ENCODE results near the gene TMEM120B. TPM values are rescaled to one million over a fixed set of nuclear protein-coding genes. Genes with fewer than 3 reads are reported as not detected.
A peak's percentile ranks its signal among the peaks of the same experiment; 100 is the strongest.

TMEM120B gene
- total RNA-seq, 3 donors from 2014 or later: 5.4 to 8.2 (median 6.1) TPM

GRCh38 chr12:121794534-121795033 lies 82.0 kb downstream of the TMEM120B start:
- Histone ChIP-seq H3K4me3 (peak overlapping the region; percentile 11 to 73 (median 53)), H3K4me1 (peaks cover 14 to 38% of the 10 kb centered on the region in 2 donors), H3K27ac (peak overlapping the region; percentile 75 to 87), H3K36me3 (no peaks in the 10 kb centered on the region), H3K9me3 (no peaks in the 10 kb centered on the region), H3K27me3 (no peaks in the 10 kb centered on the region)
- TF ChIP-seq POLR2A (IDR thresholded peaks at IDR 0.05): no peak
- no peak for TF ChIP-seq CTCF (IDR thresholded peaks at IDR 0.05)
- TF ChIP-seq POLR2AphosphoS5 (IDR thresholded peaks at IDR 0.05): no peak
- no peak for DNase-seq (ENCODE audit: low spot score in 2 of 2)
- intact Hi-C loops (cut with DNase I; ENCODE audit: low total_unique reads): loop anchor here (1.0 to 5.0 kb wide), 3 partner anchors 18 to 513 kb away; partner anchors contain the start of gene BCL7A

GRCh38 chr12:121795034-121795968 lies 82.7 kb downstream of the TMEM120B start:
- intact Hi-C loops (cut with DNase I; ENCODE audit: low total_unique reads): loop anchor here (1.0 to 5.0 kb wide), 2 partner anchors 17 to 227 kb away; partner anchors contain the start of gene BCL7A
- peak overlapping the region in 2 of 3 donors; percentile 11 to 73 for H3K4me3 ChIP-seq
- no peaks in the 10 kb centered on the region for H3K9me3 ChIP-seq
- DNase-seq (ENCODE audit: low spot score in 2 of 2): peak; percentile 80 to 92
- TF ChIP-seq POLR2A (IDR thresholded peaks at IDR 0.05) (no peak), CTCF (IDR thresholded peaks at IDR 0.05) (peak; percentile 94 to 97 (median 97)), POLR2AphosphoS5 (IDR thresholded peaks at IDR 0.05) (peak; percentile 36 to 47 (median 45))
- peak overlapping the region; percentile 87 to 100 for H3K27ac ChIP-seq
- no peaks in the 10 kb centered on the region for H3K36me3 ChIP-seq
- peaks cover 14 to 38% of the 10 kb centered on the region in 2 donors for H3K4me1 ChIP-seq
- no peaks in the 10 kb centered on the region for H3K27me3 ChIP-seq

- intact Hi-C loops (cut with DNase I; ENCODE audit: low total_unique reads): loop anchor here (5.0 kb wide), 1 partner anchor 225 kb away; the partner anchor contains the start of gene BCL7A
- Histone ChIP-seq H3K27me3 (no peaks in the 10 kb centered on the region), H3K27ac (peak overlapping the region; percentile 100), H3K4me3 (peak overlapping the region in 2 of 3 donors; percentile 76 to 95), H3K36me3 (no peaks in the 10 kb centered on the region), H3K4me1 (peaks cover 14 to 38% of the 10 kb centered on the region in 2 donors), H3K9me3 (no peaks in the 10 kb centered on the region)
- DNase-seq (ENCODE audit: low spot score in 2 of 2): peak; percentile 79 to 84
- TF ChIP-seq POLR2AphosphoS5 (IDR thresholded peaks at IDR 0.05): peak; percentile 64 to 77 (median 66)
- no peak for TF ChIP-seq POLR2A (IDR thresholded peaks at IDR 0.05)
- TF ChIP-seq CTCF (IDR thresholded peaks at IDR 0.05): peak in 2 of 3 donors; percentile 16 to 17
Measured at GRCh38 chr12:121796855-121797751, 84.6 kb downstream of the TMEM120B start.

GRCh38 chr12:121797937-121798786 lies 85.6 kb downstream of the TMEM120B start:
- intact Hi-C loops (cut with DNase I; ENCODE audit: low total_unique reads): loop anchor here (5.0 kb wide), 1 partner anchor 224 kb away; the partner anchor contains the start of gene BCL7A
- H3K9me3 ChIP-seq: no peaks in the 10 kb centered on the region
- H3K27ac ChIP-seq: peak overlapping the region; percentile 100
- H3K4me3 ChIP-seq: peak overlapping the region; percentile 76 to 95 (median 80)
- TF ChIP-seq POLR2A (IDR thresholded peaks at IDR 0.05) (no peak), POLR2AphosphoS5 (IDR thresholded peaks at IDR 0.05) (no peak), CTCF (IDR thresholded peaks at IDR 0.05) (no peak)
- H3K36me3 ChIP-seq: no peaks in the 10 kb centered on the region
- peaks cover 14 to 38% of the 10 kb centered on the region in 2 donors for H3K4me1 ChIP-seq
- no peaks in the 10 kb centered on the region for H3K27me3 ChIP-seq
- peak in 1 of 2 donors; percentile 74 for DNase-seq (ENCODE audit: low spot score in 2 of 2)

Data from breast epithelium (tissue), 4 donors.